Transverse colon (tissue), 4 donors: ENCODE data around the gene CLDN11. TPM values are rescaled to one million over a fixed set of nuclear protein-coding genes. Genes with fewer than 3 reads are reported as not detected.

Experiments
- DNase-seq: peaks from one replicate; pipeline ENCODE4 v3.0.0-alpha.2; 2019
- H3K27ac ChIP-seq, 4 donors: fragments of 200-600 bp; sonication (generic); 2 replicates each; pipeline ENCODE4 v1.5.1; 2016 to 2018; ENCODE audit warnings: inconsistent platforms in 4 of 4
- H3K27me3 ChIP-seq: fragments of 200-600 bp; sonication (generic); 2 replicates; pipeline ENCODE4 v1.5.1; 2017; ENCODE audit warnings: inconsistent platforms
- H3K36me3 ChIP-seq, 4 donors: fragments of 200-600 bp; sonication (generic); 2 replicates each; pipeline ENCODE4 v1.5.1; 2017 to 2019; ENCODE audit warnings: inconsistent platforms in 4 of 4
- H3K4me1 ChIP-seq, 4 donors: fragments of 200-600 bp; sonication (generic); 2 replicates each; pipeline ENCODE4 v1.5.1; 2017 to 2020; ENCODE audit warnings: inconsistent platforms in 4 of 4
- H3K4me3 ChIP-seq, 4 donors: fragments of 200-600 bp; sonication (generic); 1 replicate in 1 of 4; 2 replicates in 3 of 4; pipeline versions ENCODE4 v1.5.1 to v1.6.1; 2017 to 2019; ENCODE audit warnings: inconsistent platforms in 4 of 4
- H3K9me3 ChIP-seq, 2 donors: fragments of 200-600 bp; sonication (generic); 2 replicates each; pipeline ENCODE4 v1.5.1; 2017 to 2019; ENCODE audit warnings: inconsistent platforms in 2 of 2
- CTCF ChIP-seq, 5 experiments: fragments of 200-600 bp in 3 of 5; fragments of 450-650 bp in 2 of 5; sonication (generic) in 3 of 5; IDR thresholded peaks; 1 replicate in 2 of 5; 2 replicates in 3 of 5; pipeline ENCODE4 v1.5.1; 2016 to 2017; ENCODE audit warnings: antibody characterized with exemption in 5 of 5, inconsistent platforms in 3 of 5, mild to moderate bottlenecking in 2 of 5, moderate library complexity in 1 of 5
- EP300 ChIP-seq: sonication (generic); formaldehyde crosslinking; IDR thresholded peaks from one replicate; pipeline ENCODE4 v1.6.1; 2017; ENCODE audit warnings: antibody characterized with exemption, low read depth
- POLR2A ChIP-seq: fragments of 450-650 bp; IDR thresholded peaks from one replicate; pipeline ENCODE4 v1.6.1; 2016; ENCODE audit warnings: antibody characterized with exemption, mild to moderate bottlenecking, moderate library complexity
- POLR2AphosphoS5 ChIP-seq, 3 donors: sonication (generic); formaldehyde crosslinking; IDR thresholded peaks; one replicate each; pipeline ENCODE4 v1.6.1; 2016; ENCODE audit warnings: antibody characterized with exemption in 3 of 3
- WGBS, 2 donors: methylation state at CpG; one replicate each; pipeline ENCODE4 v1.1.5; 2018; ENCODE audit warnings: low coverage in 1 of 2; 5-methylcytosine and 5-hydroxymethylcytosine counted together
- in situ Hi-C, 4 donors: fragments of 200-750 bp; cut with MboI; loops; one replicate each; pipeline versions ENCODE4 v1.15.0 to v1.15.1; 2017; ENCODE audit warnings: low sequenced_read_pairs in 3 of 4, low pct_ligation_motif_present in 1 of 4, low pct_unique_long_range_greater_than_20kb in 1 of 4
- intact Hi-C: fragments of 100-400 bp; cut with DNase I; formaldehyde crosslinking; loops from one replicate; pipeline ENCODE4 v1.15.1; 2023; ENCODE audit warnings: low total_unique reads
- total RNA-seq, 4 donors: library from RNA; depleted of rRNA; stranded (reverse); fragments of >200 nt; gene quantifications; one replicate each; pipeline ENCODE4 v1.1.0, GENCODE V29; 2016

The CLDN11 gene
- total RNA-seq, 4 donors from 2014 or later, result 4.6 to 13.5 (median 7.2) TPM

- no peak for DNase-seq
- intact Hi-C loops (no loop called here), in situ Hi-C loops (loop anchor here in 1 of 4 donors (25.0 kb wide), 1 partner anchor 369 kb away; no protein-coding TSS in a partner anchor)
- H3K4me3 ChIP-seq, result no peak overlapping the region
- TF ChIP-seq CTCF (IDR thresholded peaks at IDR 0.05) (no peak), POLR2A (no peak), POLR2AphosphoS5 (IDR thresholded peaks at IDR 0.05) (no peak), EP300 (no peak)
- H3K36me3 ChIP-seq, result no peaks in the 10 kb centered on the region
- H3K4me1 ChIP-seq, result no peaks in the 10 kb centered on the region
- H3K27ac ChIP-seq, result no peak overlapping the region
- no peaks in the 10 kb centered on the region for H3K27me3 ChIP-seq
- H3K9me3 ChIP-seq, result no peaks in the 10 kb centered on the region
Observed at GRCh38 chr3:170442947-170443346, 24.3 kb downstream of the CLDN11 start.

- in situ Hi-C loops, result loop anchor here in 1 of 4 donors (25.0 kb wide), 1 partner anchor 369 kb away; no protein-coding TSS in a partner anchor
- Histone ChIP-seq H3K27me3 (no peaks in the 10 kb centered on the region), H3K4me1 (no peaks in the 10 kb centered on the region), H3K4me3 (no peak overlapping the region), H3K27ac (no peak overlapping the region), H3K36me3 (no peaks in the 10 kb centered on the region), H3K9me3 (no peaks in the 10 kb centered on the region)
- DNase-seq, result no peak
- intact Hi-C loops, result no loop called here
- TF ChIP-seq CTCF (IDR thresholded peaks at IDR 0.05) (no peak), POLR2AphosphoS5 (IDR thresholded peaks at IDR 0.05) (no peak), POLR2A (no peak), EP300 (no peak)
Observed at GRCh38 chr3:170443457-170443856, 24.8 kb downstream of the CLDN11 start.

- no peaks in the 10 kb centered on the region for H3K9me3 ChIP-seq
- intact Hi-C loops (no loop called here), in situ Hi-C loops (loop anchor here in 1 of 4 donors (25.0 kb wide), 1 partner anchor 364 kb away; no protein-coding TSS in a partner anchor)
- H3K4me1 ChIP-seq, result no peaks in the 10 kb centered on the region
- no peak for DNase-seq
- WGBS, 2 donors, result 70 to 76% methylated on average over 2 to 3 of the region's 3 CpGs
- H3K27ac ChIP-seq, result no peak overlapping the region
- no peak for TF ChIP-seq POLR2A
- H3K4me3 ChIP-seq, result no peak overlapping the region
- peaks cover 5% of the 10 kb centered on the region for H3K27me3 ChIP-seq
- H3K36me3 ChIP-seq, result no peaks in the 10 kb centered on the region
Observed at GRCh38 chr3:170448584-170448983, 29.9 kb downstream of the CLDN11 start.

GRCh38 chr3:170450039-170450438, 31.4 kb downstream of the CLDN11 start:
- Histone ChIP-seq H3K36me3 (no peaks in the 10 kb centered on the region), H3K27me3 (peaks cover 5% of the 10 kb centered on the region), H3K27ac (no peak overlapping the region), H3K4me3 (no peak overlapping the region), H3K4me1 (no peaks in the 10 kb centered on the region), H3K9me3 (no peaks in the 10 kb centered on the region)
- TF ChIP-seq CTCF (IDR thresholded peaks at IDR 0.05), result no peak
- no peak for TF ChIP-seq POLR2AphosphoS5 (IDR thresholded peaks at IDR 0.05)
- no peak for TF ChIP-seq POLR2A
- no peak for TF ChIP-seq EP300
- intact Hi-C loops, result no loop called here
- DNase-seq, result no peak
- WGBS, 2 donors, result 76 to 91% methylated on average over 2 of the region's 2 CpGs
- in situ Hi-C loops, result no loop called here

- H3K36me3 ChIP-seq, result no peaks in the 10 kb centered on the region
- WGBS, 2 donors, result 71 to 74% methylated on average over 4 to 6 of the region's 6 CpGs
- no peak overlapping the region for H3K4me3 ChIP-seq
- TF ChIP-seq POLR2A, result no peak
- no peak for TF ChIP-seq EP300
- TF ChIP-seq POLR2AphosphoS5 (IDR thresholded peaks at IDR 0.05), result no peak
- no peak for TF ChIP-seq CTCF (IDR thresholded peaks at IDR 0.05)
- no peak overlapping the region for H3K27ac ChIP-seq
- peaks cover 8% of the 10 kb centered on the region for H3K27me3 ChIP-seq
- H3K9me3 ChIP-seq, result no peaks in the 10 kb centered on the region
- intact Hi-C loops (no loop called here), in situ Hi-C loops (no loop called here)
- H3K4me1 ChIP-seq, result no peaks in the 10 kb centered on the region
- DNase-seq, result no peak
Observed at GRCh38 chr3:170454509-170454908, 35.8 kb downstream of the CLDN11 start.
